HepG2 (cell line): ENCODE results near the gene NINL. TPM values are rescaled to one million over a fixed set of nuclear protein-coding genes. Genes with fewer than 3 reads are reported as not detected.

Source experiments
- ATAC-seq: fragments of 200-7000 bp; cut with Tn5 transposase; 3 replicates; pipeline ENCODE4 v1.9.1; 2020; ENCODE audit warnings: mild to moderate bottlenecking, moderate library complexity
- BruUV-seq: library from RNA; stranded (reverse); fragments of 400-500 nt; replicated peaks from 2 replicates; lab custom pipeline; 2021; lab: Mats Ljungman, UMichigan
- CTCF ChIA-PET: fragments of 300-600 bp; formaldehyde crosslinking; extraction: SDS; loops from one replicate; lab custom pipeline; 2021; ENCODE audit warnings: low total read pairs, inconsistent platforms, low intra/inter-chr PET ratio; lab: Yijun Ruan, JAX
- POLR2A ChIA-PET: fragments of 350-600 bp; sonication (Branson Sonifier 250); formaldehyde crosslinking; loops from one replicate; lab custom pipeline; 2020; ENCODE audit warnings: antibody characterized with exemption, inconsistent platforms; lab: Yijun Ruan, JAX
- DNase-seq: peaks from one replicate; pipeline ENCODE4 v3.0.0-alpha.2; 2015; ENCODE audit warnings: low spot score
- FAIRE-seq: peaks from 3 replicates; lab custom pipeline; 2011; peaks lifted over from hg19 to GRCh38; lab: Jason Lieb, UNC
- H2AFZ ChIP-seq: one replicate; pipeline ENCODE4 v1.6.1; 2011; ENCODE audit warnings: low read length, inconsistent platforms
- H3K27ac ChIP-seq: fragments of 300-600 bp; 3 replicates; pipeline ENCODE4 v1.8.0; 2011; ENCODE audit warnings: mixed run types, mild to moderate bottlenecking, mixed read lengths, low read length, inconsistent platforms; ENCODE audit not compliant: insufficient read depth; ENCODE audit errors: extremely low read length
- H3K27me3 ChIP-seq, 2 experiments: fragments of 200-600 bp in 1 of 2; 2 replicates in 1 of 2; 3 replicates in 1 of 2; pipeline versions ENCODE4 v1.6.0 to v1.8.0; 2011; ENCODE audit warnings: low read length in 2 of 2, mild to moderate bottlenecking in 2 of 2, moderate library complexity in 2 of 2, inconsistent platforms in 1 of 2; ENCODE audit not compliant: insufficient read depth in 2 of 2, control insufficient read depth in 1 of 2
- H3K36me3 ChIP-seq, 2 experiments: fragments of 200-600 bp in 1 of 2; replicated peaks in 1 of 2; 2 replicates in 1 of 2; 3 replicates in 1 of 2; pipeline versions ENCODE4 v1.5.1 to v1.8.0; 2011; ENCODE audit warnings: low read length in 2 of 2, inconsistent platforms in 1 of 2; ENCODE audit not compliant: insufficient read depth in 2 of 2, control insufficient read depth in 1 of 2
- H3K4me1 ChIP-seq: 2 replicates; pipeline ENCODE4 v1.5.1; 2012; ENCODE audit warnings: low read length, inconsistent platforms; ENCODE audit not compliant: insufficient read depth
- H3K4me2 ChIP-seq: 2 replicates; pipeline ENCODE4 v1.6.0; 2011; ENCODE audit warnings: low read depth, low read length, inconsistent platforms
- H3K4me3 ChIP-seq, 3 experiments: fragments of 200-600 bp in 1 of 3; sonication (generic), shearing (Covaris generic) in 1 of 3; replicated peaks in 1 of 3; 2 replicates each; pipeline ENCODE4 v1.5.1; 2011 to 2016; ENCODE audit warnings: low read length in 3 of 3, inconsistent platforms in 2 of 3, low read depth in 2 of 3, mild to moderate bottlenecking in 2 of 3, control low read depth in 1 of 3, mixed read lengths in 1 of 3; ENCODE audit not compliant: insufficient read depth in 1 of 3
- H3K79me2 ChIP-seq: one replicate; pipeline ENCODE4 v1.6.1; 2011; ENCODE audit warnings: low read length, inconsistent platforms; ENCODE audit not compliant: insufficient read depth
- H3K9ac ChIP-seq: 2 replicates; pipeline ENCODE4 v1.6.0; 2011; ENCODE audit warnings: mild to moderate bottlenecking, low read depth, low read length, inconsistent platforms; ENCODE audit not compliant: insufficient read depth
- H3K9me3 ChIP-seq: 2 replicates; pipeline ENCODE4 v1.5.1; 2012; ENCODE audit warnings: mild to moderate bottlenecking, low read length
- H4K20me1 ChIP-seq: 2 replicates; pipeline ENCODE4 v1.6.0; 2011; ENCODE audit warnings: inconsistent platforms, mild to moderate bottlenecking, low read length, moderate library complexity; ENCODE audit not compliant: insufficient read depth
- MEIS2 ChIP-seq: sonication (generic); formaldehyde crosslinking; IDR thresholded peaks from 2 replicates; pipeline ENCODE4 v1.9.0; 2021; ENCODE audit warnings: mild to moderate bottlenecking, missing genetic modification reagents
- MLLT10 ChIP-seq: sonication (generic); formaldehyde crosslinking; IDR thresholded peaks from 2 replicates; pipeline ENCODE4 v1.4.0; 2020; ENCODE audit warnings: missing genetic modification reagents
- NAIF1 ChIP-seq: sonication (generic); formaldehyde crosslinking; IDR thresholded peaks from 2 replicates; pipeline ENCODE4 v1.5.0; 2020; ENCODE audit warnings: mild to moderate bottlenecking, missing genetic modification reagents, borderline replicate concordance
- NR1H2 ChIP-seq: sonication (generic); formaldehyde crosslinking; IDR thresholded peaks from 2 replicates; pipeline ENCODE4 v1.8.1; 2022; ENCODE audit warnings: low read depth, missing genetic modification reagents, borderline replicate concordance
- RBM22 ChIP-seq: fragments of 200-400 bp; formaldehyde crosslinking; optimal IDR thresholded peaks from 2 replicates; pipeline ENCODE3; 2017; ENCODE audit warnings: mild to moderate bottlenecking, low read length, moderate library complexity
- RFXANK ChIP-seq: IDR thresholded peaks from 2 replicates; pipeline ENCODE4 v1.6.1; 2016
- ZFAT ChIP-seq: sonication (generic); formaldehyde crosslinking; conservative IDR thresholded peaks from 2 replicates; pipeline ENCODE4 v1.8.1; 2023; ENCODE audit warnings: missing genetic modification reagents, inconsistent platforms
- ZNF205 ChIP-seq: IDR thresholded peaks from 2 replicates; pipeline ENCODE4 v1.6.1; 2018; ENCODE audit warnings: missing biosample characterization, missing genetic modification reagents
- ZNF282 ChIP-seq: fragments of 450-650 bp; IDR thresholded peaks from 2 replicates; pipeline ENCODE4 v1.6.1; 2018; ENCODE audit not compliant: partially characterized antibody
- ZNF484 ChIP-seq: sonication (generic); formaldehyde crosslinking; IDR thresholded peaks from 2 replicates; pipeline ENCODE4 v1.5.1; 2020; ENCODE audit warnings: mild to moderate bottlenecking, low read depth, missing genetic modification reagents, borderline replicate concordance
- ZNF567 ChIP-seq: sonication (generic); formaldehyde crosslinking; IDR thresholded peaks from 2 replicates; pipeline ENCODE4 v1.8.1; 2023; ENCODE audit warnings: mild to moderate bottlenecking, missing genetic modification reagents, borderline replicate concordance
- ZNF691 ChIP-seq: sonication (generic); formaldehyde crosslinking; IDR thresholded peaks from 2 replicates; pipeline ENCODE4 v1.4.0; 2020; ENCODE audit warnings: missing genetic modification reagents, low read depth, mild to moderate bottlenecking, borderline replicate concordance
- whole genome bisulfite sequencing: methylation state at CpG from one replicate; pipeline ENCODE4 v1.1.6; 2017; ENCODE audit warnings: low lambda C conversion rate; 5-methylcytosine and 5-hydroxymethylcytosine counted together
- in situ Hi-C: cut with HindIII; loops from 2 replicates; pipeline ENCODE4 v1.10.0; 2017; ENCODE audit warnings: low pct_unique_long_range_greater_than_20kb; ENCODE audit not compliant: extremely low pct_ligation_motif_present
- intact Hi-C: fragments of 100-400 bp; cut with micrococcal nuclease; formaldehyde crosslinking; loops from one replicate; pipeline ENCODE4 v1.10.0; 2022; ENCODE audit not compliant: unreplicated experiment
- polyA plus RNA-seq, 8 experiments: library from polyadenylated mRNA; depleted of rRNA in 3 of 8; stranded (reverse) in 7 of 8; unstranded in 1 of 8; fragments of >200 nt; fragmentation: Illumina TruSeq in 4 of 8; extraction: Trizol in 4 of 8; gene quantifications; 2 replicates each; pipeline versions ENCODE4 v1.2.1 to v1.2.3, GENCODE V29; 2011 to 2016; ENCODE audit warnings: low read depth in 4 of 8, missing spikeins in 1 of 8, mixed read lengths in 1 of 8; ENCODE audit not compliant: insufficient read depth in 1 of 8
- total RNA-seq, 5 experiments: library from RNA; depleted of rRNA; stranded (reverse); fragments of >200 nt; fragmentation: Illumina TruSeq; extraction: Trizol; gene quantifications; 2 replicates each; pipeline ENCODE4 v1.2.3, GENCODE V29; 2016; ENCODE audit warnings: low read depth in 1 of 5
- TF ChIP-seq, protein P1 (sequence below): sonication (generic); formaldehyde crosslinking; IDR thresholded peaks from 2 replicates; pipeline ENCODE4 v1.9.0; 2021; ENCODE audit warnings: mild to moderate bottlenecking, missing genetic modification reagents

The NINL gene
- total and polyA plus RNA-seq, 2 of the 13 experiments (the other 11 are each of a cell fraction or from before 2014, with no cell fraction given): 32.3 to 34.3 TPM

- in situ Hi-C loops: no loop called here
- Histone ChIP-seq H3K36me3 (peaks cover 37 to 64% of the 10 kb centered on the region in 2 experiments; a peak in 4 of 5 replicates), H4K20me1 (no peaks in the 10 kb centered on the region), H3K27me3 (no peaks in the 10 kb centered on the region), H3K4me1 (no peaks in the 10 kb centered on the region), H3K9me3 (no peaks in the 10 kb centered on the region), H3K79me2 (no peaks in the 10 kb centered on the region), H3K27ac (no peak overlapping the region), H3K4me3 (no peak overlapping the region), H3K4me2 (no peak overlapping the region), H2AFZ (no peak overlapping the region), H3K9ac (no peak overlapping the region)
- FAIRE-seq (no peak), DNase-seq (no peak), ATAC-seq (no peak)
- 95% methylated on average over 9 of the region's 9 CpGs for WGBS
- BruUV-seq: no TSS peak
- ChIA-PET POLR2A (interaction anchor here (0.7 kb wide), 1 partner anchor 21 kb away, joined by 3 read pairs; no protein-coding TSS in a partner anchor), CTCF (no interaction called here)
- intact Hi-C loops: no loop called here
- peak; percentile 38 for TF ChIP-seq RBM22
- TF ChIP-seq ZNF282: no peak
These were observed 99.0 kb downstream of the NINL start for GRCh38 chr20:25486377-25486776.

DNA sequence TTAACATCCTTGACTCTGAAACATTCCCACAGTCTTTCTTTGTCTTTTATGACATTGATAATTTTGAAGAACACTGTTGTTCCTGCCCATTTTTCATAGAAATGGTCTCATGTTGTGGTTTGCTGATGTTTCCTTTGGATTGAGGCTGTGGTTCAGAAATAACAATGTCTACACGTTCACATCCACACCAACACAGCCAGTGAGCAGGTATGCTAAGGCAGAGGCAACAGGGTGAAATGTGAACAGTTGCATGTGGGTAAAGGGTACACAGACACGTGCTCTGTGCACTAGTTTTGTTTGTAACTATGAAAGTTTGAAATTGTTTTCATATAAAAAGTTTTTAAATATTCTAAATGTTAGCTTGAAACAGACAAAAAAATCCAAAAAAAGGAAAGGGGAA, 99.5 kb downstream of the NINL start:
- ChIA-PET CTCF (no interaction called here), POLR2A (no interaction called here)
- DNase-seq (no peak), FAIRE-seq (no peak), ATAC-seq (no peak)
- peaks cover 39 to 65% of the 10 kb centered on the region in 2 experiments; a peak in 4 of 5 replicates for H3K36me3 ChIP-seq
- intact Hi-C loops (no loop called here), in situ Hi-C loops (no loop called here)
- H3K4me1 ChIP-seq: no peaks in the 10 kb centered on the region
- no peaks in the 10 kb centered on the region for H4K20me1 ChIP-seq
- no peak overlapping the region for H3K9ac ChIP-seq
- H3K4me3 ChIP-seq: no peak overlapping the region
- 94% methylated on average over 2 of the region's 2 CpGs for WGBS
- H3K27ac ChIP-seq: no peak overlapping the region
- no peak overlapping the region for H2AFZ ChIP-seq
- no TSS peak for BruUV-seq
- H3K4me2 ChIP-seq: no peak overlapping the region
- H3K79me2 ChIP-seq: no peaks in the 10 kb centered on the region
- no peaks in the 10 kb centered on the region for H3K9me3 ChIP-seq
- H3K27me3 ChIP-seq: no peaks in the 10 kb centered on the region
- TF ChIP-seq ZNF567 (CRISPR knock-in tag): no peak
- no peak for TF ChIP-seq RFXANK (CRISPR knock-in tag)
- TF ChIP-seq, protein P1, sequence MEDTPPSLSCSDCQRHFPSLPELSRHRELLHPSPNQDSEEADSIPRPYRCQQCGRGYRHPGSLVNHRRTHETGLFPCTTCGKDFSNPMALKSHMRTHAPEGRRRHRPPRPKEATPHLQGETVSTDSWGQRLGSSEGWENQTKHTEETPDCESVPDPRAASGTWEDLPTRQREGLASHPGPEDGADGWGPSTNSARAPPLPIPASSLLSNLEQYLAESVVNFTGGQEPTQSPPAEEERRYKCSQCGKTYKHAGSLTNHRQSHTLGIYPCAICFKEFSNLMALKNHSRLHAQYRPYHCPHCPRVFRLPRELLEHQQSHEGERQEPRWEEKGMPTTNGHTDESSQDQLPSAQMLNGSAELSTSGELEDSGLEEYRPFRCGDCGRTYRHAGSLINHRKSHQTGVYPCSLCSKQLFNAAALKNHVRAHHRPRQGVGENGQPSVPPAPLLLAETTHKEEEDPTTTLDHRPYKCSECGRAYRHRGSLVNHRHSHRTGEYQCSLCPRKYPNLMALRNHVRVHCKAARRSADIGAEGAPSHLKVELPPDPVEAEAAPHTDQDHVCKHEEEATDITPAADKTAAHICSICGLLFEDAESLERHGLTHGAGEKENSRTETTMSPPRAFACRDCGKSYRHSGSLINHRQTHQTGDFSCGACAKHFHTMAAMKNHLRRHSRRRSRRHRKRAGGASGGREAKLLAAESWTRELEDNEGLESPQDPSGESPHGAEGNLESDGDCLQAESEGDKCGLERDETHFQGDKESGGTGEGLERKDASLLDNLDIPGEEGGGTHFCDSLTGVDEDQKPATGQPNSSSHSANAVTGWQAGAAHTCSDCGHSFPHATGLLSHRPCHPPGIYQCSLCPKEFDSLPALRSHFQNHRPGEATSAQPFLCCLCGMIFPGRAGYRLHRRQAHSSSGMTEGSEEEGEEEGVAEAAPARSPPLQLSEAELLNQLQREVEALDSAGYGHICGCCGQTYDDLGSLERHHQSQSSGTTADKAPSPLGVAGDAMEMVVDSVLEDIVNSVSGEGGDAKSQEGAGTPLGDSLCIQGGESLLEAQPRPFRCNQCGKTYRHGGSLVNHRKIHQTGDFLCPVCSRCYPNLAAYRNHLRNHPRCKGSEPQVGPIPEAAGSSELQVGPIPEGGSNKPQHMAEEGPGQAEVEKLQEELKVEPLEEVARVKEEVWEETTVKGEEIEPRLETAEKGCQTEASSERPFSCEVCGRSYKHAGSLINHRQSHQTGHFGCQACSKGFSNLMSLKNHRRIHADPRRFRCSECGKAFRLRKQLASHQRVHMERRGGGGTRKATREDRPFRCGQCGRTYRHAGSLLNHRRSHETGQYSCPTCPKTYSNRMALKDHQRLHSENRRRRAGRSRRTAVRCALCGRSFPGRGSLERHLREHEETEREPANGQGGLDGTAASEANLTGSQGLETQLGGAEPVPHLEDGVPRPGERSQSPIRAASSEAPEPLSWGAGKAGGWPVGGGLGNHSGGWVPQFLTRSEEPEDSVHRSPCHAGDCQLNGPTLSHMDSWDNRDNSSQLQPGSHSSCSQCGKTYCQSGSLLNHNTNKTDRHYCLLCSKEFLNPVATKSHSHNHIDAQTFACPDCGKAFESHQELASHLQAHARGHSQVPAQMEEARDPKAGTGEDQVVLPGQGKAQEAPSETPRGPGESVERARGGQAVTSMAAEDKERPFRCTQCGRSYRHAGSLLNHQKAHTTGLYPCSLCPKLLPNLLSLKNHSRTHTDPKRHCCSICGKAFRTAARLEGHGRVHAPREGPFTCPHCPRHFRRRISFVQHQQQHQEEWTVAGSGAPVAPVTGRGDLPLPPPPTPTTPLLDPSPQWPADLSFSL (CRISPR knock-in tag): no peak
- TF ChIP-seq MLLT10 (CRISPR knock-in tag): no peak
- TF ChIP-seq ZNF484 (CRISPR knock-in tag): no peak
- TF ChIP-seq ZNF205 (CRISPR knock-in tag): no peak
- TF ChIP-seq ZNF691: no peak
- TF ChIP-seq ZFAT (CRISPR knock-in tag): no peak
- TF ChIP-seq MEIS2 (CRISPR knock-in tag): no peak
- no peak for TF ChIP-seq NAIF1
- no peak for TF ChIP-seq NR1H2 (CRISPR knock-in tag)
